ENCODE measurements around the gene MAPRE2. TPM values are rescaled to one million over a fixed set of nuclear protein-coding genes. Genes with fewer than 3 reads are reported as not detected.

Gene MAPRE2
- total RNA-seq, 1 experiment from 2014 or later = 23.1 TPM

- no peak for DNase-seq (ENCODE audit: low spot score)
Measured at GRCh38 chr18:35180455-35180854, 139.2 kb downstream of the MAPRE2 start.

GRCh38 chr18:35182151-35182550 is 140.9 kb downstream of the MAPRE2 start:
- DNase-seq (ENCODE audit: low spot score) = no peak

GRCh38 chr18:35183886-35184285 is 142.7 kb downstream of the MAPRE2 start:
- no peak for DNase-seq (ENCODE audit: low spot score)

GRCh38 chr18:35185771-35186170 is 144.6 kb downstream of the MAPRE2 start:
- no peak for DNase-seq (ENCODE audit: low spot score)

- DNase-seq (ENCODE audit: low spot score) = no peak
Measured at GRCh38 chr18:35186291-35187034, 145.2 kb downstream of the MAPRE2 start.

GRCh38 chr18:35189510-35189909 is 148.3 kb downstream of the MAPRE2 start:
- no peak for DNase-seq (ENCODE audit: low spot score)

GRCh38 chr18:35190948-35191697 is 149.9 kb downstream of the MAPRE2 start:
- DNase-seq (ENCODE audit: low spot score) = no peak

GRCh38 chr18:35191698-35192025 is 150.4 kb downstream of the MAPRE2 start:
- no peak for DNase-seq (ENCODE audit: low spot score)

- DNase-seq (ENCODE audit: low spot score) = no peak
Measured at GRCh38 chr18:35192415-35192814, 151.2 kb downstream of the MAPRE2 start.

Other genes starting within 250 kb of the MAPRE2 start
- gene ZNF397, start 199.6 kb downstream of the MAPRE2 start, total RNA-seq (2014; rRNA removed; shearing (Covaris generic)) = 10.1 and 11.5 TPM in 2 replicates
- 19.5 and 20.2 TPM in 2 replicates for gene ZSCAN30, start 248.8 kb downstream of the MAPRE2 start, total RNA-seq (2014; rRNA removed; shearing (Covaris generic))